ENCODE measurements around the gene FGD5. TPM values are rescaled to one million over a fixed set of nuclear protein-coding genes. Genes with fewer than 3 reads are reported as not detected.
"Not testable (repeated sequence)": the region's sequence is repeated elsewhere in the genome, so short reads cannot be mapped to it uniquely, and the experiment has no call there.

FGD5 gene
- polyA plus RNA-seq, 3 donors, result 21.5 to 27.7 (median 22.9) TPM

- no peak for DNase-seq (ENCODE audit: extremely low read depth in 1 of 11, low read depth in 9 of 11, low spot score in 4 of 11)
These were observed 17.7 kb upstream of the FGD5 start for GRCh38 chr3:14801031-14801430.

- DNase-seq (ENCODE audit: extremely low read depth in 1 of 11, low read depth in 9 of 11, low spot score in 4 of 11), result no peak
These were observed 16.9 kb upstream of the FGD5 start for GRCh38 chr3:14801668-14802380.

GRCh38 chr3:14802381-14802731 lies 16.4 kb upstream of the FGD5 start:
- no peak for DNase-seq (ENCODE audit: extremely low read depth in 1 of 11, low read depth in 9 of 11, low spot score in 4 of 11)

GRCh38 chr3:14803101-14803980 lies 15.4 kb upstream of the FGD5 start:
- no peak for DNase-seq (ENCODE audit: extremely low read depth in 1 of 11, low read depth in 9 of 11, low spot score in 4 of 11)

GRCh38 chr3:14803981-14804834 lies 14.6 kb upstream of the FGD5 start:
- DNase-seq (ENCODE audit: extremely low read depth in 1 of 11, low read depth in 9 of 11, low spot score in 4 of 11), result no peak

- DNase-seq (ENCODE audit: extremely low read depth in 1 of 11, low read depth in 9 of 11, low spot score in 4 of 11), result no peak
These were observed 13.7 kb upstream of the FGD5 start for GRCh38 chr3:14804835-14805780.

GRCh38 chr3:14805961-14806537 lies 12.7 kb upstream of the FGD5 start:
- DNase-seq (ENCODE audit: extremely low read depth in 1 of 11, low read depth in 9 of 11, low spot score in 4 of 11), result no peak

GRCh38 chr3:14806641-14807263 lies 12.0 kb upstream of the FGD5 start:
- DNase-seq (ENCODE audit: extremely low read depth in 1 of 11, low read depth in 9 of 11, low spot score in 4 of 11), result no peak

- no peak for DNase-seq (ENCODE audit: extremely low read depth in 1 of 11, low read depth in 9 of 11, low spot score in 4 of 11)
These were observed 10.7 kb upstream of the FGD5 start for GRCh38 chr3:14808025-14808424.

GRCh38 chr3:14808502-14809266 lies 10.1 kb upstream of the FGD5 start:
- DNase-seq (ENCODE audit: extremely low read depth in 1 of 11, low read depth in 9 of 11, low spot score in 4 of 11), result no peak

GRCh38 chr3:14809611-14810010 lies 9.2 kb upstream of the FGD5 start:
- not testable (repeated sequence) for DNase-seq (ENCODE audit: extremely low read depth in 1 of 11, low read depth in 9 of 11, low spot score in 4 of 11)

GRCh38 chr3:14810070-14810791 lies 8.5 kb upstream of the FGD5 start:
- DNase-seq (ENCODE audit: extremely low read depth in 1 of 11, low read depth in 9 of 11, low spot score in 4 of 11), result peak in 1 of 11 donors; percentile 33

GRCh38 chr3:14810801-14811661 lies 7.7 kb upstream of the FGD5 start:
- no peak for DNase-seq (ENCODE audit: extremely low read depth in 1 of 11, low read depth in 9 of 11, low spot score in 4 of 11)

GRCh38 chr3:14811684-14812083 lies 7.1 kb upstream of the FGD5 start:
- no peak for DNase-seq (ENCODE audit: extremely low read depth in 1 of 11, low read depth in 9 of 11, low spot score in 4 of 11)

GRCh38 chr3:14812196-14812790 lies 6.5 kb upstream of the FGD5 start:
- DNase-seq (ENCODE audit: extremely low read depth in 1 of 11, low read depth in 9 of 11, low spot score in 4 of 11), result no peak
